Stomach smooth muscle (tissue), 2 donors: Measurements from ENCODE around the gene TNFRSF13B.

Experiments
- H3K27ac ChIP-seq: one replicate; pipeline ENCODE4 v1.7.0; 2013; ENCODE audit warnings: mild to moderate bottlenecking, low read length, inconsistent platforms
- H3K27me3 ChIP-seq, 2 donors: one replicate each; pipeline ENCODE4 v1.7.0; 2013; ENCODE audit warnings: low read length in 2 of 2; ENCODE audit not compliant: insufficient read depth in 2 of 2, control insufficient read depth in 1 of 2
- H3K36me3 ChIP-seq, 2 donors: one replicate each; pipeline ENCODE4 v1.7.0; 2013; ENCODE audit warnings: low read length in 2 of 2; ENCODE audit not compliant: control insufficient read depth in 2 of 2, insufficient read depth in 2 of 2
- H3K4me1 ChIP-seq: one replicate; pipeline ENCODE4 v1.7.0; 2013; ENCODE audit warnings: low read length; ENCODE audit not compliant: control insufficient read depth, insufficient read depth
- H3K4me3 ChIP-seq, 2 donors: one replicate each; pipeline ENCODE4 v1.7.0; 2013; ENCODE audit warnings: low read length in 2 of 2
- H3K9ac ChIP-seq, 2 donors: one replicate each; pipeline ENCODE4 v1.7.0; 2013; ENCODE audit warnings: low read length in 2 of 2, mild to moderate bottlenecking in 1 of 2
- H3K9me3 ChIP-seq, 2 donors: one replicate each; pipeline ENCODE4 v1.7.0; 2013; ENCODE audit warnings: low read length in 2 of 2; ENCODE audit not compliant: control insufficient read depth in 2 of 2
- donor health status: healthy.
- donor health status: Pancreatic carcinoma.

Gene TNFRSF13B

GRCh38 chr17:16920628-16921020 is 51.3 kb downstream of the TNFRSF13B start:
- no peaks in the 10 kb centered on the region for H3K36me3 ChIP-seq
- no peak overlapping the region for H3K27ac ChIP-seq
- H3K9me3 ChIP-seq, result no peaks in the 10 kb centered on the region
- H3K4me3 ChIP-seq, result no peak overlapping the region
- no peak overlapping the region for H3K9ac ChIP-seq
- no peaks in the 10 kb centered on the region for H3K4me1 ChIP-seq
- H3K27me3 ChIP-seq, result peaks cover 0 to 3% of the 10 kb centered on the region in 2 donors

- no peak overlapping the region for H3K9ac ChIP-seq
- H3K27ac ChIP-seq, result no peak overlapping the region
- no peaks in the 10 kb centered on the region for H3K4me1 ChIP-seq
- H3K36me3 ChIP-seq, result no peaks in the 10 kb centered on the region
- H3K4me3 ChIP-seq, result no peak overlapping the region
- no peaks in the 10 kb centered on the region for H3K9me3 ChIP-seq
- H3K27me3 ChIP-seq, result peaks cover 0 to 3% of the 10 kb centered on the region in 2 donors
These were observed 52.0 kb downstream of the TNFRSF13B start for GRCh38 chr17:16919663-16920627.

GRCh38 chr17:16918443-16918842 is 53.5 kb downstream of the TNFRSF13B start:
- no peak overlapping the region for H3K27ac ChIP-seq
- peaks cover 0 to 3% of the 10 kb centered on the region in 2 donors for H3K27me3 ChIP-seq
- H3K9me3 ChIP-seq, result no peaks in the 10 kb centered on the region
- H3K4me1 ChIP-seq, result no peaks in the 10 kb centered on the region
- H3K9ac ChIP-seq, result no peak overlapping the region
- no peaks in the 10 kb centered on the region for H3K36me3 ChIP-seq
- no peak overlapping the region for H3K4me3 ChIP-seq

GRCh38 chr17:16917671-16918394 is 54.1 kb downstream of the TNFRSF13B start:
- no peaks in the 10 kb centered on the region for H3K4me1 ChIP-seq
- H3K36me3 ChIP-seq, result no peaks in the 10 kb centered on the region
- no peak overlapping the region for H3K4me3 ChIP-seq
- H3K27me3 ChIP-seq, result peaks cover 0 to 3% of the 10 kb centered on the region in 2 donors
- H3K9me3 ChIP-seq, result no peaks in the 10 kb centered on the region
- H3K27ac ChIP-seq, result no peak overlapping the region
- H3K9ac ChIP-seq, result no peak overlapping the region

- Histone ChIP-seq H3K9me3 (no peaks in the 10 kb centered on the region), H3K27ac (no peak overlapping the region), H3K27me3 (peaks cover 0 to 3% of the 10 kb centered on the region in 2 donors), H3K4me3 (no peak overlapping the region), H3K4me1 (no peaks in the 10 kb centered on the region), H3K9ac (no peak overlapping the region), H3K36me3 (no peaks in the 10 kb centered on the region)
These were observed 55.4 kb downstream of the TNFRSF13B start for GRCh38 chr17:16916557-16916920.

GRCh38 chr17:16915752-16916556 is 56.0 kb downstream of the TNFRSF13B start:
- Histone ChIP-seq H3K27ac (no peak overlapping the region), H3K27me3 (peaks cover 0 to 3% of the 10 kb centered on the region in 2 donors), H3K4me1 (no peaks in the 10 kb centered on the region), H3K4me3 (no peak overlapping the region), H3K9ac (no peak overlapping the region), H3K36me3 (no peaks in the 10 kb centered on the region), H3K9me3 (no peaks in the 10 kb centered on the region)

- Histone ChIP-seq H3K27ac (no peak overlapping the region), H3K9ac (no peak overlapping the region), H3K4me1 (no peaks in the 10 kb centered on the region), H3K27me3 (peaks cover 0 to 6% of the 10 kb centered on the region in 2 donors), H3K9me3 (no peaks in the 10 kb centered on the region), H3K4me3 (no peak overlapping the region), H3K36me3 (no peaks in the 10 kb centered on the region)
These were observed 58.5 kb downstream of the TNFRSF13B start for GRCh38 chr17:16913463-16913862.

GRCh38 chr17:16912021-16912962 is 59.6 kb downstream of the TNFRSF13B start:
- no peaks in the 10 kb centered on the region for H3K9me3 ChIP-seq
- no peak overlapping the region for H3K27ac ChIP-seq
- no peaks in the 10 kb centered on the region for H3K36me3 ChIP-seq
- peaks cover 0 to 8% of the 10 kb centered on the region in 2 donors for H3K27me3 ChIP-seq
- H3K4me1 ChIP-seq, result no peaks in the 10 kb centered on the region
- no peak overlapping the region for H3K4me3 ChIP-seq
- H3K9ac ChIP-seq, result no peak overlapping the region

- Histone ChIP-seq H3K9ac (no peak overlapping the region), H3K9me3 (no peaks in the 10 kb centered on the region), H3K36me3 (no peaks in the 10 kb centered on the region), H3K4me1 (no peaks in the 10 kb centered on the region), H3K4me3 (no peak overlapping the region), H3K27me3 (peaks cover 0 to 8% of the 10 kb centered on the region in 2 donors), H3K27ac (no peak overlapping the region)
These were observed 60.6 kb downstream of the TNFRSF13B start for GRCh38 chr17:16911141-16911937.
